K562 (cell line): ENCODE results near the gene VSIG2. TPM values are rescaled to one million over a fixed set of nuclear protein-coding genes. Genes with fewer than 3 reads are reported as not detected.

ENCODE experiments used
- JUND ChIP-seq, 2 experiments: IDR thresholded peaks; 2 replicates in 1 of 2; 3 replicates in 1 of 2; pipeline ENCODE4 v1.6.1; 2011; ENCODE audit warnings: borderline replicate concordance in 2 of 2, low read depth in 2 of 2, low read length in 2 of 2, improper control_type of control experiment in 1 of 2, missing biosample characterization in 1 of 2, missing genetic modification characterization in 1 of 2, missing genetic modification reagents in 1 of 2
- MNT ChIP-seq, 2 experiments: fragments of 450-650 bp; conservative IDR thresholded peaks; 2 replicates each; pipeline ENCODE4 v1.6.1; 2017; ENCODE audit warnings: mild to moderate bottlenecking in 2 of 2, moderate library complexity in 2 of 2
- NRF1 ChIP-seq, 2 experiments: fragments of 450-650 bp; IDR thresholded peaks in 1 of 2; conservative IDR thresholded peaks in 1 of 2; 2 replicates each; pipeline ENCODE4 v1.6.1; 2014; ENCODE audit warnings: mild to moderate bottlenecking in 2 of 2
- POLR2A ChIP-seq: fragments of 450-650 bp; conservative IDR thresholded peaks from 2 replicates; pipeline ENCODE4 v1.6.1; 2016
- PRDM10 ChIP-seq: fragments of 450-650 bp; IDR thresholded peaks from 2 replicates; pipeline ENCODE4 v1.6.1; 2018; ENCODE audit not compliant: partially characterized antibody
- PREB ChIP-seq: sonication (generic); formaldehyde crosslinking; IDR thresholded peaks from 2 replicates; pipeline ENCODE4 v1.8.1; 2023; ENCODE audit warnings: mild to moderate bottlenecking, missing genetic modification reagents
- SOX6 ChIP-seq: fragments of 450-650 bp; IDR thresholded peaks from 2 replicates; pipeline ENCODE4 v1.6.1; 2014; ENCODE audit warnings: mild to moderate bottlenecking
- TARDBP ChIP-seq: fragments of 450-650 bp; IDR thresholded peaks from 2 replicates; pipeline ENCODE4 v1.6.1; 2016
- TCF7 ChIP-seq: sonication (generic); IDR thresholded peaks from 2 replicates; pipeline ENCODE4 v1.6.1; 2016; ENCODE audit warnings: antibody characterized with exemption, borderline replicate concordance
- ZBTB40 ChIP-seq, 2 experiments: fragments of 450-650 bp in 1 of 2; sonication (generic) in 1 of 2; formaldehyde crosslinking in 1 of 2; IDR thresholded peaks; 2 replicates each; pipeline versions ENCODE4 v1.7.1 to v1.9.0; 2016 to 2022; ENCODE audit warnings: inconsistent platforms in 1 of 2, mild to moderate bottlenecking in 1 of 2, missing genetic modification reagents in 1 of 2
- polyA plus RNA-seq, 8 experiments: library from polyadenylated mRNA; depleted of rRNA in 4 of 8; stranded (reverse) in 5 of 8; unstranded in 3 of 8; fragments of >200 nt; fragmentation: Nextera tagmentation in 2 of 8; fragmentation: Illumina TruSeq in 1 of 8; extraction: Ambion mirVana in 2 of 8; extraction: Trizol in 1 of 8; gene quantifications; 2 replicates each; pipeline versions ENCODE4 v1.2.1 to v1.2.3, GENCODE V29; 2011 to 2014; ENCODE audit warnings: inconsistent platforms in 1 of 8, missing spikeins in 1 of 8
- total RNA-seq, 7 experiments: library from RNA; depleted of rRNA in 6 of 7; stranded (reverse); fragments of >200 nt in 6 of 7; fragmentation: Illumina TruSeq in 2 of 7; extraction: Trizol in 2 of 7; gene quantifications; 2 replicates each; pipeline versions ENCODE4 v1.2.1 to v1.2.3, GENCODE V29; 2011 to 2021; ENCODE audit warnings: low replicate concordance in 1 of 7

Gene VSIG2
- total and polyA plus RNA-seq, 9 of the 15 experiments (the other 6 are each of a cell fraction or from before 2014, with no cell fraction given) = not detected

GRCh38 chr11:124800226-124800929, 48.3 kb upstream of the VSIG2 start, which contains the start of gene MSANTD2 (continued):
- TF ChIP-seq ZBTB40 (IDR thresholded peaks at IDR 0.05) (peak; percentile 94), ZBTB40 (CRISPR knock-in tag; IDR thresholded peaks at IDR 0.05) (no peak), MNT (conservative IDR thresholded peaks at IDR 0.05) (peak in 1 of 2 experiments; percentile 62; a peak in 2 of 4 replicates), POLR2A (peak; percentile 85), SOX6 (0 out of 2 replicates have a peak, but pooled peaks have one; percentile 23), JUND (IDR thresholded peaks at IDR 0.05; ENCODE audit: borderline replicate concordance, low read depth, low read length) (peak; percentile 55), JUND (tag; IDR thresholded peaks at IDR 0.05; ENCODE audit: borderline replicate concordance, low read depth, low read length) (no peak), PREB (CRISPR knock-in tag) (no peak), TARDBP (peak; percentile 70; the same call in 1 of the 2 replicates), PRDM10 (peak; percentile 14), NRF1 (conservative IDR thresholded peaks at IDR 0.05 in 1 of 2, IDR thresholded peaks at IDR 0.05 in 1 of 2) (peak; percentile 71 to 76), TCF7 (no peak)
